GM18520 (cell line): ENCODE results near the gene LRRC25.

Source experiments
- ATAC-seq: cut with Tn5 transposase; IDR thresholded peaks from one replicate; pipeline ENCODE4 v1.9.1; 2021; ENCODE audit not compliant: unreplicated experiment

LRRC25 gene

DNA sequence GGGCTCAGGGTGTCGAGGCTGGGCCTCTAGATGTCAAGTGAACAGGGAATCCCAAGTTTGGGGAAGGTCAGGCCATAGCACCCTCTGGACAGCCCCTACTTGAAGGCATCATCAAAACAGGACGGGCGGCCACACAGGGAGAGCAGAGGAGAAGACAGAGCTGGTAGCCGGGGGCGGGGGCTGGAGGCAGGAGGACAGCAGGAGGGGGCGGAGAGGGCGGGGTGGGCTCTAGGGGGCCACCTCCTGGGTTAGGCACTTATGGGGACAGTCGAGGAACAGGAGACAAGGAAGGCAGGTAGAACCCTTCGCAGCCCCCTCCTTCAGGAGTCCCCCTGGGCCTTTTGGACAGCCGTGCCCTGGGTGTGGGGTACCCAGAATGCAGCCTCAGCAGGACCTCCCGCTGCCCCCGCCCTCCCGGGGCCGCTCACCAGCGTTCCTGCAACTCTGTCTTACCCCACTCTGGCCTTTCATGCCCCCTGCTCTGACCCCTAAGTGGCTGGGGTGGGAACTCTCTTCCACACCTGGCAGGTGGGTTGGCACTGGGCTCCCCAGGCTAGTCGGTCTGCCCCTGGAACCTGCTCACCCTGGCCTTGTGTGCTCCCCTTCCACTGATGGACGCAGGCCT, 27.6 kb upstream of the LRRC25 start:
- no peak for ATAC-seq

DNA sequence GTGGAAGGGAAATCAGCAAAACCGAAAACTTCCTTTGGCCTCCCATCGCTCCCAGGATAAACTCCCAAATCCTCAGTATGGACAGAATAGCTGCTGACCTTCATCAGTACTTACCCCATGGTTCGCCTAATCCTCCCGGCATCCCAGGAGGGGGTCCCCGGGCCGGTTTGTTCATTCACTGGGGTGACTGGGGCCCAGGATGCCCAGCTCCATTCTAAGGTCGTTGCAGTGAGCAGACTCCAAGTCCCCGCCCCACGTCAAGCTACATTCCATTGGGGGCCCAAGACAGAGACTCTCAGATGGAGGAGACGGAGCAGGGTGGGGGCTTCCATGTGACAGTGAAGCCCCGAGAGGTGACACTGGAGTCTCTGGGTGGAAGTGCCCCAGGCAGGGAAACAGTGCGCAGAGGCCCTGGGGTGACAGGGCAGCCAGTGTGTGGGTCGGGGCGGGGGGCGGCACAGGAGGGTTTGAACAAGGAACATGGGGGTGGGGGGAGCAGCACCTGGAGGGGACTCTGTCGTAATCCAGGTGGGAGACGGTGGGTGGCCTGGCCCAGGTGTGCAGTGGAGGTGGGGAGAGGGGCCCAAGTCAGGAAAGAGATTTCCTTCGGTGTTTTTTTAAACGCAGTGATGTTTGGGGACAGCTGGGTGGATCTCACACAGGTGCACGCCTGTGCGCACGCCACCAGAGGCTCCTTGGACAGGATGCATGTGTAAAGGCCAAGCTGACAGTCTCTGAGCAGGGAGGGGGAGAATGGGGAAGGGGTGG, 26.9 kb upstream of the LRRC25 start:
- no peak for ATAC-seq

DNA sequence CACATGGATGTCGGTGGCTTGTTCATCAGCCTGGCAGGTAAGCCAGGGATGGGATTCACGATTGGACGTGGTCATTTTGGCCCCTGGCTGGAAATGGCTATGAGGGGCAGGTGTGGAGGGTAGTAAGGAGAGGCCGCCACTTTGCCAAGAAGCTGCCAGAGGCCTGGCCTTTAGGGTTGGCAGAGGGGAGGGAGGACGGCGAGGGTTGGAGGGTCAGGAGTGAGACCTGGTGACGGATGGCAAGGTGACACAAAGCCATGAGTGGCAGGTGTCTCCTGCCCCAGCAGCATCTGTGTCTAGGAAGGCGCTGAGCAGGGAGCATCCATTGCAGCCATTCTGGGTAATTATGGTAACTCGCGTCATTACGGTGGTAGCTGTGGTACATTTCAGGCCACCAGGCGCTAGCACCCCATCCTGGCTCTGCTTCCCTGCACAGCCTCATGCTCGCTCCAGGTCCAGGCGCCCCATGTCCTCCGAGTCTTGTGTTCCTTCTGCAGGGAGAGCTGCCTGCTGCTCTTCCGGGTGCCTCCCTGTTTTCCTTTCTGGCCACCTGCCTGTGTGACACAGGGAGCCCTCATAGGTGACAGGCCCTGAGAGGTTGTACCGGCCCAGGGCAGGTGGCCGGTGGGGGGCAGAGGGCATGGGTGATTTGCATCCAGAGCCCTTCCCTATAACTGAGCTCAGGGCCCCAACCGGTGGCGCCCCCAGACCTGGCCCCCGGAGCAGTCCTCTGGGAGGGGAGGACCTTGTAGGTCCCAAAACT, 26.0 kb upstream of the LRRC25 start:
- ATAC-seq = no peak

DNA sequence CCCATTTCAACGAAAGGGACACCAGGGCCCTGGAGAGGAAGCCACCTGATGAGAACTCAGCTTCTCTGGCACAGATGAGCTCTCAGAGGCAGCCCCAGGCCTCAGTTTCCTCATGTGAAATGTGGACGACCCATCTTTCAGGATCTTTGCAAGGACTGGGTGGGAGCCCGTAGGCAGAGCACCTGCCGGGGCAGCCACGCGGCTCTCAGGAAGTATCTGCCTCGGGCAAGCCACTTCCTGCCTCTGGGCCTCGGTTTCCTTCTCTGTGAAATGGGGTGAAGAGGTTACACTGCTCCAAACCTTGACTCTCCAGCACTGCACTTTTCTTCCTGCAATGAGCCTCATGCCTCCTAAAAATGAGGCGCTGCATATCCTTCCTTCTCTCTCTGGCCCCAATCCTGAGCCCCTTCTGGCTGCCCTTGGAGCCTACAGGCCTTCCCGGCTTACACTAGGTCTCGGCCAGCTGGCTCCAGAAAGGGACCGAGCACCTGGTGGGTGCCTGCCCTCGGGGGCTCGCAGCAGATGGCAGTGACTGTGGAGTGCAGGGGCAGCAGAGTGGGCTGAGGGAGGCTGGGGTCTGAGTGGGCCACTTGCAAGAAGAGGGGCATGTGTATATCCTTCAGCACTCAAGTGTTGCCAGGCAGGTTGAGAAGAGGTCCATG, 25.2 kb upstream of the LRRC25 start:
- ATAC-seq = no peak

DNA sequence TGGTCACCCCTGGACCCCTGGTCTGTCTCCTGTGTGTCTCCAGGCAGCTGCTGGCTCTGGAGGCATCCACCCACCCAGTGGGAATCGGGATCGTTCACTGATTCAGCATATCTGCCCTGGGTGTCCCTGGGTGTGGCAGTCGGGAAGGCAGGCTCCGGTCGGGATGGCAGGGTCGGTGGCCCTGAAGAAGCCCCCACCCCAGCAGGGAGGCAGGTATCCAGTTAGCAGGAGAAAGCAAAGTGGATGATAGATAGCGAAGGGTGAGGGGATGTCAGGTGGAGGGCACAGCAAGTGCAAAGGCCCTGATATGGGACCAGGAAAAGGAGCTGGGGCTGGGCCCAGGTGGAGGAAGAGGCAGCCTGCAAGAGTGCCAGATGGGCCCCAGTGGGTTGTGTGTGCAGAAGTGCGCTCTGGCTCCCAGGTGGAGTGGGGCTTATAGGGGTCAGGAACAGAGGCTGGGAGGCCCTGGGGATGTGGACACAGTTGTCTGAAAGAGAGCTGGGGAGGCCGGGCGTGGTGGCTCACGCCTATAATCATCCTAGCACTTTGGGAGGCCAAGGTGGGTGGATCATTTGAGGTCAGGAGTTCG, 24.0 kb upstream of the LRRC25 start:
- ATAC-seq = no peak

DNA sequence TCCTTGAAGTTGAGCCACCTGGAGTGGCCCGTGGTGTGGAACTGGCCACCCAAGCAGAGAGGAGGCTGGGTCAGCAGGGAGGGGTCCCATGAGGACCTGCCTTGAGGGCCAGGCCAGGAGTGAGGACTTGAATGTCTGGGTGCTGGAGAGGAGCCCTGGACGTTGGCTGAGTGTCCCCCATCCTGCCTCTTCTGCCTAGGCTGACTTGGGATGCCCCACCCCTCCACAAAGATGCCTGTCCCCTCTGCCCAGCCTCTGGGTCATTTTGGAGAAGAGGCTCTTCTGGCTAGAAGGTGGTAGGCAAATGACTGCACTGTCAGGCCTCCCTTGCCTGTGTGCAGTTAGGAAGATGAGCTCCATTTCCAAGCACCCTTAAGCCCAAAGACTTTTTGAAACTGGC, 23.5 kb upstream of the LRRC25 start:
- no peak for ATAC-seq

DNA sequence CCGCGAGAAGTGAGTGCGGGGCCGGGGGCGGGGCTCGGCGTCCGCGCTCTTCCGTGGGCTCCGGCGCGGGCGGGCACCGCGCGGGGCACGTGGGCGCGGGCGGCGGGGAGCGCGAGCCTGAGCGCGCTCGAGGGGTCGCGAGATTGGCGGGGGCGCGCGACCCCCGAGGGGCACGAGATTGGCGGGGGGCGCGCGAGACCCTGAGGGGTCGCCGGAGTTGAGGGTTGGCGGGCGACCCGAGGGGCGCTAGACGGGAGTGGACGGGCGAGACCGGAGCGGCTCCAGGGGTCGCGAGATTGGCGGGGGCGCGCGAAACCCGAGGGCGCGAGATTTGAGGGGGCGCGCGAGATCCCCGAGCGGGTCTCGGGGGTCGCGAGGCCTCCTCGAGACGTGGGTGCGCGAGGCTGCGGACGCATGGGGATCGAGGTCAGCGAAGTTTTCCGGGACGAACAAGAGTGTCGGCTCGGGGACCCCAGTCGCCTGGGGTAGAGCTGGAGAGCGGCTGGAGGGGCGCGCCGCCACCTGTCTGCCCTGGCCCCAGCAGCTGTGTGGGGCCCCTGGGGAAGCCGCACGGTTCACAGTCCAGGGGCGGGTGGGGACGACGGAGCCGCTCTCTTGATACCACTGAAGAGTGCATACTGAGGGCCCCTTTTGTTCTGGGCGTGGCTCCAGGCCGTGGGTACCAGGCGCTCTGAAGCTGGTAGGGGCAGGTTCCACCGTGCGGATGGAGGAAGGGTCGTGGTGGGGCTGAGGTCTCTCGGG, 22.5 kb upstream of the LRRC25 start:
- ATAC-seq = peak; percentile 6

DNA sequence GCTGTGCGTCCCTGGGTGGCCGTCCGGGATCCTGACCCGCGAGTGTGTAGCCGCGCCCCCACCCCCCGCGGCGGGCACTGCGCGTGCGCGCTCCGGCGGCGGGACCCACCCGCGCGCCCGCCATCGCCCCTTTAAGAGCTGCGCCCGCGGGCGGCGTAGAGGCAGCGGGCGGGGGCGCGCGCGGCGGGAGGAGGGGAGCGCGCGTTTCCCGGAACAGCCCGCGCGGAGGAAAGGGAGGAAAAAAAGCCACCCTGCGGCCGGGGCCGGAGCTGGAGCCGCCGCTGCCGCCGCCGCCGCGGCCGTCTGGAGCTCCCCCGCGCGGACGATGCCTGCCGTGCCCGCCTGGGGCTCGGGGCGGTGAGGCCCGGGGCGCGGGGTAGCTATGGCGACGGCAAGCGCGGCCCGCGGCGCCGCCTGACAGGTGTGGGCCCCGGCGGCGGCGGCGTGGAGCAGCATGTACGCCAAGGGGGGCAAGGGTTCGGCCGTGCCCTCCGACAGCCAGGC, 21.8 kb upstream of the LRRC25 start, which contains the start of gene SSBP4:
Gene SSBP4, plus strand, starts transcription at position 204 of the 504 bp plus-strand sequence. Its CDS starts 251 bp downstream, at position 455.
- peak; percentile 37 for ATAC-seq

DNA sequence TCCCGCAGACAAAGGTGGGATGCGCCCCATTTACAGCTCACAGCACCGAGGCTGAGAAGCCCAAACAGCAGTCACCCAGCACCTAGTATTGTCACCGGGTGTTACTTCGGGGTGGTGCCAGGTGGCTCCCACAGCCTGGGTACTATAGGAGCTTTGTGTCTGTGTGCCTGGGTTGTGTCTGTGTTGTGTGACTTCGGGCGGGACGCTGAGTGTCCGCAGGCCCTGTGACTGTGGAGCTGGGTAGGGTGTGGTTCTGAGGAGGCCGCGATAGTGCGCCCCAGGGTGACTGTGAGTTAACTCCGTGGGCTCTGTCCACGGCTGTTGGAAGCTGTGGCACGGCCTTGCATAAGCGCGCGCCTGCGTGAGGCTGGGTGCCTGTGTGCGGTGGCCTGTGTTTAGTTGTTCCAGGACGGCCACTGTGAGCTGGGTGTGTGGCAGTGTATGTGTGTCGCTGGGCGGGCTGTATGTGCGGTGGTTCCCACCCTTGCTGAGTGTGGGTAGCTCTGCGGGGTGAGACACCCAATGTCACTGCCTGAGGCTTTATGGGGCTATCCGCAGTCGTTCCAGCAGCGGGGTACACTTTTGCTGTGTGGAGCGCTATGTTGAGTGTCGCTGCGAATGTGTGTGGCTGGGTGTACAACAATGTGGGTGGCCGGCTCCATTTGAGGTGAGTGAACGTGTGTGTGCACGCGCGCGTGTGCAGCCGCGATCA, 21.2 kb upstream of the LRRC25 start:
- ATAC-seq = no peak

DNA sequence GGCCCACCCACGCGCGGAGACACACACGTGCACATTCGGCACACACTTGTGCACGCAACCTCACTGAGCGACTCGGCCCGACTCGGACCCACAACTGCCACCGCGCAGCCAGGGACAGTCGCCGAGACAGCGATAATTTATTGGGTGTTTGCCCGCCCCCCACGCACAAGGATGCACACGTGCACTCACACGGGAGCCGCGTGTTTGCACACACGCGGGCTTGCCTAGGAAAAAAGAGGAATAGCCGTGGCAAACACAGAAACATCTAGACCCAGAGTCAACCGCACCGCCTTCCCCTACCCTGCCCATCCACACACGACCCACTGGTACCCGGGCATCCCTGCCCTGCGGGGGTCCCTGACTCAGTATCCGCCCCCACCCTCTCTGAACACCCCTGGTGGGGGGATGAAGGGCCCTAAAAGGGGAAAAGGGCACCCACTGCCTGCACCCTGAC, 20.6 kb upstream of the LRRC25 start:
- no peak for ATAC-seq

DNA sequence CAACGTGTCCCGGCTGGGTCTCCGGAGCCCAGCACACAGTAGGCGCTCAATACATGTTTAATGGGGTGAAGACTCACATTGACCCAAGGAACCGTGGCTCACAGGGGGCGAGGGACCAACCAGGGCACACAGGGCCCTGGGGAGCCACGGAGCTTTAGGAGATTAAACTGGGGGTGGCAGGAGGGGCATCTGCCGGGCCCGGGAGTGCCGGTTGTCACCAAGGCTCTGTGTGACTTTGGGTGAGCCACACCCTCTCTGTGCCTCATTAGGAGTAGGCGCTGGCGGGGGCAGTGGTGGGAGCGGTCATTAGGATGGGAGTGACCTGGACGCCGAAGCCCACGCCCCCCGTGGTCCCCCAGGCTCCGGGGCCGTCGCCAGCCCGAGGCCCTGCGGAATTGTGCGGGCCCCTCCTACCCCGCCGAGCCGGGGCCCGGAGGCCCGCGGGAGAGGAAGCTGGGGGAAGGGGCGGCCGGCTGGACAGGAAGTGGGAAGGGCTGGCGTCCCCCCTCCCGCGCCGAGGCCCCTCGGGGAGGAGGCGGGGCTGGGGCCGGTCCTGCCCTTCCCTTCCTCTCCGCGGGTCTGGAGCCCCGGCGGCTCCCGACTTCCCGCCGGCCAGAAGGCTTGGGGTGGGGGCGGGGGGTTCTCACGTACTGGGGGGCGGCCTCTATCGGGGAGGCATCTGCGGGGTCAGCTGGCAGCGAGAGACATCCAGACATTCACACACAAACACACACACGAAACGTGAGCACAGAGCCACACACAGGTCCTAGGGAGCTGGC, 20.0 kb upstream of the LRRC25 start:
- no peak for ATAC-seq

DNA sequence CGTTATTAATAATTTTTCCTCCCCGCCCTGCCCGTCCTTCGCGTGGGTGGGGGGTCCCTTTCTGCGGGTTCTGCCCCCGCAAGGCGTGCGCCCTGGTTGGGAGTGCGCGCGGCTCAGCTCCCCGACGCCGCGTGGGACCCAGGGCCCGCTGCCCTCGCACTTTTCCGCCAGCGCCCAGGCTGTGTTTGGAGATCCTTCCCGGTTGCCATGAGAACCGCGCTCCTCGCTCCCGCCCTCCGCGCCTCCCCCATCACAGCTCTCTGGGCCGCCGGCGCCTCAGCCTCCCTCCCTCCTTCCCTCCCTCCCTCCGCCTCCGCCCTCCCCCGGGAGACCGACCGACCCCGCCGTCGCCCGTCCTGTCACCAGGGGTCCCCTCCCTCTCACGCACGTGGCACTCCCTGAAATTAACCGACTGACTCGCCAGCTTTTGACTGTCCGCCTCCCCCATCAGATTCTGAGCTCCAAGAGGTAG, 19.4 kb upstream of the LRRC25 start:
- ATAC-seq = no peak

DNA sequence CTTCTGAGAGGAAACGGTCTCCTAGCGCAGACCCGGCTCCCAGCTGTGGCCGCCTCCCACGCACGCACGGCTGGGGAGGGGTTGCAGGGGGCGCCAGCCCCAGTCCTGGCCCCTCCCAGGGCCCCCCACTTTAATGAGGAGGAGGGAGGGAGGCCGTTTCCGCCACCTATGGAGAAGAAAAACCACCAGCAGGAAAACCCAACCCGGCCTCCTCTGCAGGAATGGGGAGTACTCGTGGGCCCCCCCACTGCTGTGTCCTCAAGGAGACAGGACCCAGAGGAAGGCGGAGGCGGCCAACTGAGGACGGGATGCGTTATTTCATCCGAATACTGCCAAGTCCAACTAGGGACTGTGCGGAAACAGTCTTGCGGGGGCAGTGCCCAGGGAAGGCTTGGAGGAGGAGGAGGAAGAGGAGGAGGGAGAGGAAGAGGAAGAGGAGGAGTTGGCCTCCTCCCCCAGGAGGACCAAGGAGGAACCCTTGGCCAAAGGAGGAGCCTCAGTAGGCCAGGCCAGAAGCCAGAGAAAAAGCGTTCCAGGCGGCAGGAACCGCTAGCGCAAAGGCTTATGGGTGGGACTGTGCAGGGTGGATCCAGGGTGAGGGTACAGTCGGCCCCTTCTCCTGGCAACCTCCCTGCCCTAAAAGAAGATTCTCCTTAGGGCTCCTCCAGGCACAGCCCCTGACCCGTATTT, 17.9 kb upstream of the LRRC25 start:
- ATAC-seq = no peak

DNA sequence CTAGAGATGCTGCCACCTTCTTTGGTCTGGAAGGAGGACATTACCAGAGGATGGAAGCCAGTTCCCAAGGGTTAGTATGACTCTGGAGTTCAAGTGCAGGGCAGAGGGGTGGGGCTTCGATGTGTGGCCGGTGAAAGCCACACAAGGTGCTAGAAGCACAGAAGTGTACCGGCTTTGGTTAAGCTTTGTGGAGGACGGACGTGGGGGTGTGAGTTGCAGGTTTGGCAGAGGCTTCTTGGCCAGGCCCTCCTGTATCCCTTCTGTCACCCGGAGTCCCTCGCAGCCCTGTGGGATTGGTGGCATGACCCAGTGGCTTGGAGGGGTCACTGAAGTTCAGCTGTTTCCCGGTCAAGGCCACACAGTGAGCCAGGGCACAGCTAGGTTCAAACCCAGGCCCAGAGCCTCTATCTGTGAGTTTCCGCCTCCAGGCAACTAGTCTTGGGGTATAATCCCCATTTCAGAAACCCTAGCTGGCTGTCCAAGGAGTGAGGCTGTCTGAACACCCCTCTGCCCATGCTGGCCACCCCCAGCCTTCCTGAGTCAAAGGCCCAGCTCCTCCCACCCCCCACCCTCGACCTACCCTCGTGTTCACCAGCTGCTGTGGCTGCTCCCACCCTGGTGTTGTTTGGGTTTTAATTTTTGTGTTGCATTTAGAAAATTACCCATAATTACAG, 17.2 kb upstream of the LRRC25 start:
- ATAC-seq = no peak

DNA sequence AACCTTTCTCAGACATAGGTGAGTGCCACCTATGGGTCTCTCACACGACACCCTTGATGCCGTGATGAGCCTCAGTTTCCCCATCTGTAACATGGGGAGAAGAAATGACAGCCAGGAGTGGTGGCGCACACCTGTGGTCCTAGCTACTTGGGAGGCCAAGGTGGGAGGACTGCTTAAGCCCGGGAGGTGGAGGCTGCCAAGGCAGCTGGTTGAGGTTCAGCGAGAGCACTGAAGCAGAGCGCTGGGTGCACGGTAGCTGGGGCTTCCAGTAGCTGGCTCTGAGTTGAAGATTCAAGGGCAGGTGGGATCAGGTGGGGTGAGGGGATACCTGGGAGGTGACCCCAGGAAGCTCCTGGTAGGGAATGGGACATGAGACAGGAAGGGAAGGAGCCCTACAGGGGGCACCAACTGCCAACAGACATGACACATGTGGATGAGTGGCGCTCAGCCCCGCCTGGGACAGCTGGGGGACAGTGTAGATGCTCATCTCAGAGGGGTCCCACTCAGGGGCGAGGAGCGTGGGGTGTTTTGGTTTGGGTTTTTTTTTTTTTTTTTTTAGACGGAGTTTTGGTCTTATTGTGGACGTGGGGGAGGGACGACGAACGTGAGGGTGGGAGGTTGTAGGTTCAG, 15.3 kb upstream of the LRRC25 start:
- no peak for ATAC-seq

DNA sequence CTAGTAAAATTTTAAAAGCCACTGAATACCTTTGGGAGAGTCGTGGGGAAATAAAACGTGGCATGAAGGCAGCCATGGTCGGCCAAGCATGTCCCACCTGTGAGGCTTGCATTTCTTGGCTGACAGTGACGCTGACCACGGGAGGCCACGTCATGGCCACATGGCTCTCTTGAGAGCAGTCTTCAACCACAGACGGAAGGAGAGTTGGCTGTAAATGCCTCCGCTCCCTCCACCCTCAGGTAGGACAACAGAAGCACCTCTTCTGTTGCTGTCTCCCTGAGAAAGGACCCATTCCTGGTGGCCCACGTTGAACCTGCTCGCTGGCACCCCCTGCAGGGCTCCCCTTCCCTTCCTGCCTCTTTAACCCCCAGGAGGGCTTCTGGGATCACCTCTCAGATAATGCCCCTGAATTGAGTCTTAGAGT, 10.6 kb upstream of the LRRC25 start:
- peak; percentile 82 for ATAC-seq

DNA sequence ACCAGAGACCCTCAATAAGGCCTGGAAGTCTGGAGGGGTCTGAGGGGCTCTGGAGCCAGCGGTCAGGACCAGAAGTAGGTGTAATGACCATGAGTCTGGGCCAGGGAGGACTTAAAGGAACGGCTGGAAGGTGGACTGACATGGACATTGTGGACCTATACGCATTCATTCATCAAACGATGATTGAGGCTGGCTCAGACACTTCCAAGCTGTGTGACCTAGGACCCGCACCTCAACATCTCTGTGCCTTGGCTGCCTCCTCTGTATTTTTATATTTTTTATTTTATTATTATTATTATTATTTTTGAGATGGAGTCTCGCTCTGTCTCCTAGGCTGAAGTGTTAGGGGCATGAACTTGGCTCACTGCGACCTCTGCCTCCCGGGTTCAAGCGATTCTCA, 9.3 kb upstream of the LRRC25 start:
- ATAC-seq = no peak
